Endodermal cell (in vitro differentiated cells): ENCODE data around the gene DEDD2. TPM values are rescaled to one million over a fixed set of nuclear protein-coding genes. Genes with fewer than 3 reads are reported as not detected.
A peak's percentile ranks its signal among the peaks of the same experiment; 100 is the strongest.
"Not testable (repeated sequence)": the region's sequence is repeated elsewhere in the genome, so short reads cannot be mapped to it uniquely, and the experiment has no call there.

Experiments used
- DNase-seq: peaks from one replicate; pipeline ENCODE4 v3.0.0-alpha.2; 2017
- H3K27ac ChIP-seq: 2 replicates; pipeline ENCODE4 v1.5.1; 2013; ENCODE audit warnings: mild to moderate bottlenecking, low read depth, low read length, moderate library complexity
- H3K27me3 ChIP-seq: 2 replicates; pipeline ENCODE4 v1.6.1; 2013; ENCODE audit warnings: mild to moderate bottlenecking, low read length, moderate library complexity; ENCODE audit not compliant: insufficient read depth, control insufficient read depth, poor library complexity, severe bottlenecking
- H3K36me3 ChIP-seq: 2 replicates; pipeline ENCODE4 v1.7.0; 2013; ENCODE audit warnings: mild to moderate bottlenecking, low read length, moderate library complexity; ENCODE audit not compliant: control insufficient read depth, insufficient read depth
- H3K4me1 ChIP-seq: one replicate; pipeline ENCODE4 v1.7.0; 2013; ENCODE audit warnings: low read length; ENCODE audit not compliant: control insufficient read depth, insufficient read depth
- H3K4me3 ChIP-seq: 2 replicates; pipeline ENCODE4 v1.5.1; 2013; ENCODE audit warnings: mild to moderate bottlenecking, low read length, moderate library complexity
- H3K9ac ChIP-seq: 2 replicates; pipeline ENCODE4 v1.6.1; 2013; ENCODE audit warnings: mild to moderate bottlenecking, low read length, moderate library complexity; ENCODE audit not compliant: poor library complexity, severe bottlenecking; ENCODE audit errors: extremely low read depth
- H3K9me3 ChIP-seq: 2 replicates; pipeline ENCODE4 v1.6.1; 2013; ENCODE audit warnings: mild to moderate bottlenecking, low read length, moderate library complexity; ENCODE audit not compliant: control insufficient read depth
- H3K27ac Mint-ChIP-seq: 2 replicates; pipeline ENCODE4 v1.8.0; 2020; ENCODE audit warnings: mixed read lengths
- H3K27me3 Mint-ChIP-seq: 2 replicates; pipeline ENCODE4 v1.8.0; 2021; ENCODE audit warnings: mild to moderate bottlenecking, mixed read lengths; ENCODE audit not compliant: insufficient read depth
- H3K36me3 Mint-ChIP-seq: 2 replicates; pipeline ENCODE4 v1.8.0; 2020; ENCODE audit warnings: low read depth, mixed read lengths
- H3K4me1 Mint-ChIP-seq: 2 replicates; pipeline ENCODE4 v1.8.0; 2020; ENCODE audit warnings: mixed read lengths
- H3K4me3 Mint-ChIP-seq: 2 replicates; pipeline ENCODE4 v1.8.0; 2020; ENCODE audit warnings: mild to moderate bottlenecking, moderate library complexity, mixed read lengths
- H3K9me3 Mint-ChIP-seq: 2 replicates; pipeline ENCODE4 v1.8.0; 2020; ENCODE audit warnings: mild to moderate bottlenecking, mixed read lengths
- WGBS, 2 experiments: methylation state at CpG; one replicate each; pipeline versions ENCODE4 v1.1.5 to v1.1.7; 2013; ENCODE audit warnings: missing lambda C conversion rate in 2 of 2, mixed read lengths in 1 of 2; ENCODE audit not compliant: insufficient coverage in 1 of 2, insufficient read length in 1 of 2; 5-methylcytosine and 5-hydroxymethylcytosine counted together
- long read RNA-seq, 4 experiments: library from polyadenylated mRNA in 2 of 4; library from RNA in 1 of 4; library from capped mRNA in 1 of 4; stranded (forward) in 3 of 4; unstranded in 1 of 4; transcript quantifications; one replicate each; pipeline ENCODE4 v2.0.0, GENCODE V29; 2020 to 2021; ENCODE audit warnings: inconsistent platforms in 1 of 4
- polyA plus RNA-seq, 2 experiments: library from polyadenylated mRNA; stranded (reverse); fragments of 50-300 nt; gene quantifications; one replicate each; pipeline ENCODE4 v1.2.3, GENCODE V29; 2013
- total RNA-seq, 2 donors: library from RNA; stranded (reverse); fragmentation: NEBNext Ultra II Directional in 1 of 2; extraction: Animal tissue kit (Norgen Biotek cat#: 25700) in 1 of 2; gene quantifications; 2 replicates in 1 of 2; 3 replicates in 1 of 2; pipeline ENCODE4 v1.2.1, GENCODE V29; 2021
- TF ChIP-seq, protein P1 (sequence below): fragments of 200-600 bp; sonication (generic); conservative IDR thresholded peaks from 2 replicates; pipeline ENCODE4 v1.5.0; 2021; ENCODE audit warnings: antibody characterized with exemption, mild to moderate bottlenecking

Gene DEDD2
- total RNA-seq, result 10 to 100 TPM; 25.8 to 28.0 TPM
- 20.5 TPM for polyA plus RNA-seq (2013, experiment 1 of 2)
- polyA plus RNA-seq (2013, experiment 2 of 2), result 15.9 TPM
- long read RNA-seq, experiment 1, transcript DEDD2-205 (5 exons, 1,183 nt), result major isoform, 5 of 13 reads
- long read RNA-seq, experiment 1, partial matches to known transcripts, result 2 of 13 reads
- long read RNA-seq, experiment 1, other reads (novel, unspliced or antisense), result 6 of 13 reads
- long read RNA-seq, experiment 2, transcript DEDD2-203 (4 exons, 1,586 nt), result major isoform, 20 of 48 reads
- long read RNA-seq, experiment 2, transcript DEDD2-205 (5 exons, 1,183 nt), result minor isoform, 18 of 48 reads
- long read RNA-seq, experiment 2, partial matches to known transcripts, result 1 of 48 reads
- long read RNA-seq, experiment 2, other reads (novel, unspliced or antisense), result 5 of 48 reads
- long read RNA-seq, experiment 3, transcript DEDD2-201 (5 exons, 1,882 nt), result minor isoform, 6 of 143 reads
- long read RNA-seq, experiment 3, transcript DEDD2-203 (4 exons, 1,586 nt), result minor isoform, 31 of 143 reads
- long read RNA-seq, experiment 3, transcript DEDD2-205 (5 exons, 1,183 nt), result major isoform, 80 of 143 reads
- long read RNA-seq, experiment 3, partial matches to known transcripts, result 4 of 143 reads
- long read RNA-seq, experiment 3, other reads (novel, unspliced or antisense), result 19 of 143 reads
- long read RNA-seq, experiment 4, transcript DEDD2-203 (4 exons, 1,586 nt), result major isoform, 19 of 38 reads
- long read RNA-seq, experiment 4, partial matches to known transcripts, result 16 of 38 reads
- long read RNA-seq, experiment 4, other reads (novel, unspliced or antisense), result 0 of 38 reads

- 23 to 39% methylated on average over 23 to 57 of the region's 57 CpGs for WGBS, 2 experiments
- Mint-ChIP-seq H3K27me3 (no peaks in the 10 kb centered on the region), H3K9me3 (no peaks in the 10 kb centered on the region), H3K36me3 (peaks cover 26% of the 10 kb centered on the region), H3K27ac (peak within 1 kb of the TSS; percentile 97), H3K4me1 (peaks cover 26% of the 10 kb centered on the region), H3K4me3 (peak within 1 kb of the TSS; percentile 93)
- TF ChIP-seq, protein P1, sequence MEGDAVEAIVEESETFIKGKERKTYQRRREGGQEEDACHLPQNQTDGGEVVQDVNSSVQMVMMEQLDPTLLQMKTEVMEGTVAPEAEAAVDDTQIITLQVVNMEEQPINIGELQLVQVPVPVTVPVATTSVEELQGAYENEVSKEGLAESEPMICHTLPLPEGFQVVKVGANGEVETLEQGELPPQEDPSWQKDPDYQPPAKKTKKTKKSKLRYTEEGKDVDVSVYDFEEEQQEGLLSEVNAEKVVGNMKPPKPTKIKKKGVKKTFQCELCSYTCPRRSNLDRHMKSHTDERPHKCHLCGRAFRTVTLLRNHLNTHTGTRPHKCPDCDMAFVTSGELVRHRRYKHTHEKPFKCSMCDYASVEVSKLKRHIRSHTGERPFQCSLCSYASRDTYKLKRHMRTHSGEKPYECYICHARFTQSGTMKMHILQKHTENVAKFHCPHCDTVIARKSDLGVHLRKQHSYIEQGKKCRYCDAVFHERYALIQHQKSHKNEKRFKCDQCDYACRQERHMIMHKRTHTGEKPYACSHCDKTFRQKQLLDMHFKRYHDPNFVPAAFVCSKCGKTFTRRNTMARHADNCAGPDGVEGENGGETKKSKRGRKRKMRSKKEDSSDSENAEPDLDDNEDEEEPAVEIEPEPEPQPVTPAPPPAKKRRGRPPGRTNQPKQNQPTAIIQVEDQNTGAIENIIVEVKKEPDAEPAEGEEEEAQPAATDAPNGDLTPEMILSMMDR, result no peak
- DNase-seq, result peak; percentile 100
- Histone ChIP-seq H3K9me3 (no peaks in the 10 kb centered on the region), H3K27ac (peak within 1 kb of the TSS; percentile 85), H3K4me1 (peaks cover 4% of the 10 kb centered on the region), H3K27me3 (no peaks in the 10 kb centered on the region), H3K9ac (peak within 1 kb of the TSS; percentile 88), H3K4me3 (peak within 1 kb of the TSS; percentile 91), H3K36me3 (peaks cover 20% of the 10 kb centered on the region)
Observed at GRCh38 chr19:42217520-42218437, at the start of gene DEDD2. DEDD2 (minus strand) TSS chr19:42217677; CDS start chr19:42217007, 670 bp downstream.

DNA sequence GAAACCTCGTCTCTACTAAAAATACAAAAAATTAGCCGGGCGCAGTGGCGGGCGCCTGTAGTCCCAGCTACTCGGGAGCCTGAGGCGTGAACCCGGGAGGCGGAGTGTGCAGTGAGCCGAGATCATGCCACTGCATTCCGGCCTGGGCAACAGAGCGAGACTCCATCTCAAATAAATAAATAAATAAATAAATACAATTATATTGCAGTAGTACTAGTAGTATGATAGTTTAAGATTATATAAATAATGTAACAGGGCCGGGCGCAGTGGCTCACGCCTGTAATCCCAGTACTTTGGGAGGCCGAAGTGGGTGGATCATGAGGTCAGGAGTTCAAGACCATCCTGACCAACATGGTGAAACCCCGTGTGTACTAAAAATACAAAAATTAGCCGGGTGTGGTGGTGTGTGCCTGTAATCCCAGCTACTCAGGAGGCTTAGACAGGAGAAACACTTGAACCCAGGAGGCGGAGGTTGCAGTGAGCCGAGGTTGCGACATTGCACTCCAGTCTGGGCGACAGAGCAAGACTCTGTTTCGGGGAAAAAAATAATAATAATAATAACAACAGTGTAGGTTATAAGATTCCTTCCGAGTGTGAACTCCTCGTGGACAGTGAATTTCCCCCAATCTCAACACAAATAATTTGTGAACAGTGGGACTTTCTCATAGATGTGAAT is 49.6 kb upstream of the DEDD2 start:
- not testable (repeated sequence) for H3K4me1 ChIP-seq, DNase-seq, H3K36me3 Mint-ChIP-seq, H3K36me3 ChIP-seq, H3K9me3 ChIP-seq, H3K4me3 Mint-ChIP-seq, H3K27me3 Mint-ChIP-seq, H3K9me3 Mint-ChIP-seq, H3K27me3 ChIP-seq, H3K9ac ChIP-seq, H3K27ac Mint-ChIP-seq, H3K27ac ChIP-seq
- WGBS, 2 experiments, result 94 to 100% methylated on average over 8 to 16 of the region's 25 CpGs
- H3K4me3 ChIP-seq, result peak overlapping the region; percentile 88
- peaks cover 25% of the 10 kb centered on the region for H3K4me1 Mint-ChIP-seq

DNA sequence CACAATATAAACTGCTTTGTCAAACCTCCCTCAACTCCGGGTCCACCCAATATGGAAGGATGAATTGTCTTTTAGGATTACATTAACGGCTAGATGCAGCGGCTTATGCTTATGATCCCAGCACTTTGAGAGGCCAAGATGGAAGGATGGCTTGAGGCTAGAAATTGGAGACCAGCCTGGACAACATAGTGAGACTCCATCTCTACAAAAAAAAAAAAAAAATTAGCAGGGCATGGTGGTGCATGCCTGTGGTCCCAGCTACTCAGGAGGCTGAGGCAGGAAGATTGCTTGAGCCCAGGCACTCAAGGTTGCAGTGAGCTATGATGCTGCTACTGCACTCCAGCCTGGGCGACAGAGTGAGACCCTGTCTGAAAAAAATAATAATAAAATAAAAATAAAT is 48.6 kb upstream of the DEDD2 start:
- H3K9me3 Mint-ChIP-seq, H3K9me3 ChIP-seq, H3K27ac Mint-ChIP-seq, H3K4me3 ChIP-seq, H3K4me3 Mint-ChIP-seq, H3K36me3 Mint-ChIP-seq, H3K27me3 ChIP-seq, H3K36me3 ChIP-seq, H3K27ac ChIP-seq, DNase-seq, H3K9ac ChIP-seq, H3K4me1 ChIP-seq: not testable (repeated sequence)
- peaks cover 15% of the 10 kb centered on the region for H3K27me3 Mint-ChIP-seq
- peaks cover 22% of the 10 kb centered on the region for H3K4me1 Mint-ChIP-seq
- WGBS, 2 experiments, result 91 to 93% methylated on average over 3 of the region's 4 CpGs
